Trophoblast cell (in vitro differentiated cells and primary cell): ENCODE measurements around the gene CRP.
"Not testable (repeated sequence)": the region's sequence is repeated elsewhere in the genome, so short reads cannot be mapped to it uniquely, and the experiment has no call there.

Experiments
- DNase-seq, 2 donors: peaks; one replicate each; pipeline ENCODE4 v3.0.0-alpha.2; 2016
- H2AFZ ChIP-seq: 2 replicates; pipeline ENCODE4 v1.6.1; 2013; ENCODE audit warnings: low read length, moderate library complexity, mild to moderate bottlenecking; ENCODE audit not compliant: insufficient read depth, poor library complexity
- H2AK5ac ChIP-seq: 2 replicates; pipeline ENCODE4 v1.6.1; 2013; ENCODE audit warnings: mild to moderate bottlenecking, low read length
- H2BK120ac ChIP-seq: 2 replicates; pipeline ENCODE4 v1.6.1; 2013; ENCODE audit warnings: low read length, mild to moderate bottlenecking, moderate library complexity; ENCODE audit not compliant: insufficient read depth, poor library complexity
- H2BK12ac ChIP-seq: 2 replicates; pipeline ENCODE4 v1.6.1; 2013; ENCODE audit warnings: mild to moderate bottlenecking, low read length, moderate library complexity
- H2BK5ac ChIP-seq: 2 replicates; pipeline ENCODE4 v1.6.1; 2013; ENCODE audit warnings: low read length, low read depth, moderate library complexity, mild to moderate bottlenecking; ENCODE audit not compliant: poor library complexity
- H3K14ac ChIP-seq: 2 replicates; pipeline ENCODE4 v1.6.1; 2013; ENCODE audit warnings: mild to moderate bottlenecking, low read length
- H3K18ac ChIP-seq: 2 replicates; pipeline ENCODE4 v1.6.1; 2013; ENCODE audit warnings: mild to moderate bottlenecking, low read length
- H3K23ac ChIP-seq: 2 replicates; pipeline ENCODE4 v1.6.1; 2013; ENCODE audit warnings: low read length
- H3K27ac ChIP-seq: 2 replicates; pipeline ENCODE4 v1.5.1; 2013; ENCODE audit warnings: low read depth, mild to moderate bottlenecking, inconsistent platforms, low read length, moderate library complexity
- H3K27me3 ChIP-seq: 2 replicates; pipeline ENCODE4 v1.6.1; 2013; ENCODE audit warnings: inconsistent platforms, mild to moderate bottlenecking, low read length, moderate library complexity; ENCODE audit not compliant: insufficient read depth
- H3K36me3 ChIP-seq, 2 experiments: 1 replicate in 1 of 2; 2 replicates in 1 of 2; pipeline ENCODE4 v1.6.1; 2013; ENCODE audit warnings: low read length in 2 of 2, mild to moderate bottlenecking in 2 of 2, moderate library complexity in 1 of 2; ENCODE audit not compliant: insufficient read depth in 2 of 2, control insufficient read depth in 1 of 2
- H3K4ac ChIP-seq: 2 replicates; pipeline ENCODE4 v1.6.1; 2013; ENCODE audit warnings: low read depth, mild to moderate bottlenecking, low read length, moderate library complexity
- H3K4me1 ChIP-seq, 2 experiments: 1 replicate in 1 of 2; 2 replicates in 1 of 2; pipeline ENCODE4 v1.6.1; 2013; ENCODE audit warnings: low read length in 2 of 2, mild to moderate bottlenecking in 2 of 2, moderate library complexity in 1 of 2; ENCODE audit not compliant: insufficient read depth in 2 of 2, control insufficient read depth in 1 of 2
- H3K4me2 ChIP-seq: 2 replicates; pipeline ENCODE4 v1.6.1; 2013; ENCODE audit warnings: inconsistent platforms, mild to moderate bottlenecking, low read length, moderate library complexity
- H3K4me3 ChIP-seq: 2 replicates; pipeline ENCODE4 v1.5.1; 2013; ENCODE audit warnings: mild to moderate bottlenecking, low read depth, low read length, inconsistent platforms
- H3K79me1 ChIP-seq: one replicate; pipeline ENCODE4 v1.6.1; 2013; ENCODE audit warnings: low read length
- H3K79me2 ChIP-seq: 2 replicates; pipeline ENCODE4 v1.6.1; 2013; ENCODE audit warnings: low read length, mild to moderate bottlenecking; ENCODE audit not compliant: control insufficient read depth, insufficient read depth, poor library complexity
- H3K9ac ChIP-seq: 2 replicates; pipeline ENCODE4 v1.6.1; 2013; ENCODE audit warnings: mild to moderate bottlenecking, low read length
- H3K9me3 ChIP-seq: 2 replicates; pipeline ENCODE4 v1.6.1; 2013; ENCODE audit warnings: low read depth, mild to moderate bottlenecking, control low read depth, inconsistent platforms, low read length; ENCODE audit not compliant: insufficient read depth
- H4K12ac ChIP-seq: 2 replicates; pipeline ENCODE4 v1.6.1; 2013; ENCODE audit warnings: low read depth, mild to moderate bottlenecking, low read length, moderate library complexity
- H4K8ac ChIP-seq: 2 replicates; pipeline ENCODE4 v1.6.1; 2013; ENCODE audit warnings: low read depth, mild to moderate bottlenecking, low read length, moderate library complexity
- H4K91ac ChIP-seq: one replicate; pipeline ENCODE4 v1.6.1; 2013; ENCODE audit warnings: low read depth, mild to moderate bottlenecking, low read length, moderate library complexity
- WGBS: extraction: QIAGEN DNeasy Blood & Tissue Kit; methylation state at CpG from one replicate; pipeline ENCODE4 v1.1.7; 2013; ENCODE audit warnings: missing lambda C conversion rate; ENCODE audit not compliant: insufficient read length, insufficient coverage; ENCODE audit errors: extremely low coverage; 5-methylcytosine and 5-hydroxymethylcytosine counted together

The CRP gene

DNA sequence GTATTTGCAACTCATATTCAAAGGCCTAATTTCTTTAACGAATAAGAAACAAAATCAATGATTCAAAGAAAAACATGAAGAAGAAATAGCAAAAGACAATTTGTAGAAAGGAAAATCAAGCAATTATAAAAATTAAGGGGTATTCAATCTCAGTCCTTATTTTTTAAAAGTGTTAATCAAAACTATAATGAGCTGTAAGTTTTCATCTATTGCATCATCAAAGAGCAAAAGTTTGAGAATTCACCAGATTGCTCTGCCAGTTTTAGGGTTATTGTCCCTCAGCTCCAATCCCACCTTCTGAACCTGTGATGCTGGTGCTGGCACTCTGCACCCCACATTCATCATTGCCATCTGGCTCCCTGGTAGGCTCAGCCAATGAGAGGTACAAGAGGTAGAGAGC lies 42.0 kb downstream of the CRP start:
- not testable (repeated sequence) for H2AFZ ChIP-seq, H3K27ac ChIP-seq, H3K79me1 ChIP-seq, H3K23ac ChIP-seq, H3K4me3 ChIP-seq, H3K36me3 ChIP-seq, H3K4ac ChIP-seq, H3K18ac ChIP-seq, H3K4me2 ChIP-seq, H4K91ac ChIP-seq, H3K9me3 ChIP-seq, H2AK5ac ChIP-seq, H4K8ac ChIP-seq, H3K9ac ChIP-seq, H3K14ac ChIP-seq, H3K27me3 ChIP-seq, H2BK120ac ChIP-seq, H2BK12ac ChIP-seq, DNase-seq, H4K12ac ChIP-seq, H2BK5ac ChIP-seq, H3K79me2 ChIP-seq, H3K4me1 ChIP-seq
- WGBS, result no CpG with 5 or more reads among the region's 1 CpG

GRCh38 chr1:159669338-159669737 lies 45.1 kb downstream of the CRP start:
- H3K4ac ChIP-seq, result no peak overlapping the region
- H3K18ac ChIP-seq, result no peak overlapping the region
- H2AK5ac ChIP-seq, result no peak overlapping the region
- H3K4me2 ChIP-seq, result no peak overlapping the region
- H3K79me2 ChIP-seq, result no peaks in the 10 kb centered on the region
- no peak overlapping the region for H3K23ac ChIP-seq
- H4K8ac ChIP-seq, result no peak overlapping the region
- H3K9ac ChIP-seq, result no peak overlapping the region
- H2BK5ac ChIP-seq, result no peak overlapping the region
- no peak overlapping the region for H3K27ac ChIP-seq
- no peak overlapping the region for H4K12ac ChIP-seq
- H3K4me3 ChIP-seq, result no peak overlapping the region
- H3K36me3 ChIP-seq, result no peaks in the 10 kb centered on the region
- no peak overlapping the region for H3K14ac ChIP-seq
- H3K4me1 ChIP-seq, result no peaks in the 10 kb centered on the region
- H2BK12ac ChIP-seq, result no peak overlapping the region
- no peaks in the 10 kb centered on the region for H3K79me1 ChIP-seq
- no peak overlapping the region for H4K91ac ChIP-seq
- no CpG with 5 or more reads among the region's 1 CpG for WGBS
- no peaks in the 10 kb centered on the region for H3K27me3 ChIP-seq
- no peak overlapping the region for H2AFZ ChIP-seq
- no peak for DNase-seq
- no peaks in the 10 kb centered on the region for H3K9me3 ChIP-seq
- H2BK120ac ChIP-seq, result no peak overlapping the region

- Histone ChIP-seq H2BK5ac (no peak overlapping the region), H3K79me2 (no peaks in the 10 kb centered on the region), H2BK12ac (no peak overlapping the region), H3K27me3 (no peaks in the 10 kb centered on the region), H3K9me3 (no peaks in the 10 kb centered on the region), H2AK5ac (no peak overlapping the region), H2AFZ (no peak overlapping the region), H3K4me2 (no peak overlapping the region), H4K12ac (no peak overlapping the region), H3K23ac (no peak overlapping the region), H3K4me3 (no peak overlapping the region), H3K4me1 (no peaks in the 10 kb centered on the region), H4K8ac (no peak overlapping the region), H3K79me1 (no peaks in the 10 kb centered on the region), H3K9ac (no peak overlapping the region), H3K14ac (no peak overlapping the region), H3K36me3 (no peaks in the 10 kb centered on the region), H3K4ac (no peak overlapping the region), H3K27ac (no peak overlapping the region), H4K91ac (no peak overlapping the region), H2BK120ac (no peak overlapping the region), H3K18ac (no peak overlapping the region)
- DNase-seq, result no peak
- no CpG with 5 or more reads among the region's 3 CpGs for WGBS
Observed at GRCh38 chr1:159668739-159669138, 45.6 kb downstream of the CRP start.

DNA sequence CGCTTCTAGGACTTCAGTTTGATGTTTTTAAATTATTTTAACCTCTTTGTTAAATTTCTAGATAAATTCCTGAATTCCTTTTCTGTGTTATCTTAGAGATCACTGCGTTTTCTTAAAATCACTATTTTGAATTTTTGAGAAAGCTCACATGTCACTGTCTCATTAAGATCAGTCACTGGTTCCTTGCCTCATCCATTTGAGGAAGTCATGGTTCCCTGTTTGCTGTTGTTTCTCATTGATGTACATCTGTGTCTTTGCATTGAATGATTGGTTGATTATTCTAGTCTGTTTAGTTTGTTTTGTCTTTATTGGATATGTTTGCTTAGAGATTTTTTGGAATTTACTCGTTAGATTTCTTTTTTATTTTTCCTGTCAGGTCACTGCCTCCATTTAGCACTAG lies 50.1 kb downstream of the CRP start:
- H3K9ac ChIP-seq, result no peak overlapping the region
- H2AFZ ChIP-seq, result no peak overlapping the region
- H3K18ac ChIP-seq, result no peak overlapping the region
- no peak overlapping the region for H3K14ac ChIP-seq
- no peak overlapping the region for H2BK5ac ChIP-seq
- no peak overlapping the region for H2AK5ac ChIP-seq
- H3K79me1 ChIP-seq, result no peaks in the 10 kb centered on the region
- no CpG with 5 or more reads among the region's 3 CpGs for WGBS
- H3K27me3 ChIP-seq, result no peaks in the 10 kb centered on the region
- H2BK12ac ChIP-seq, result no peak overlapping the region
- no peak overlapping the region for H3K4me2 ChIP-seq
- H4K91ac ChIP-seq, result no peak overlapping the region
- H3K4ac ChIP-seq, result no peak overlapping the region
- H3K23ac ChIP-seq, result no peak overlapping the region
- DNase-seq, result no peak
- H3K4me1 ChIP-seq, result no peaks in the 10 kb centered on the region
- H4K12ac ChIP-seq, result no peak overlapping the region
- H3K36me3 ChIP-seq, result no peaks in the 10 kb centered on the region
- H3K79me2 ChIP-seq, result no peaks in the 10 kb centered on the region
- no peaks in the 10 kb centered on the region for H3K9me3 ChIP-seq
- H4K8ac ChIP-seq, result no peak overlapping the region
- H3K27ac ChIP-seq, result no peak overlapping the region
- no peak overlapping the region for H3K4me3 ChIP-seq
- H2BK120ac ChIP-seq, result no peak overlapping the region
